CD4-positive, alpha-beta T cell treated with Interleukin-2 at 100 ng/mL for 4 hours (primary cell): ENCODE data around the gene C5AR1.
A peak's percentile ranks its signal among the peaks of the same experiment; 100 is the strongest.
"Not testable (repeated sequence)": the region's sequence is repeated elsewhere in the genome, so short reads cannot be mapped to it uniquely, and the experiment has no call there.

Source experiments
- DNase-seq: peaks from one replicate; pipeline ENCODE4 v3.0.0-alpha.2; 2020; ENCODE audit warnings: low spot score

The C5AR1 gene

GRCh38 chr19:47309608-47310007 lies at the start of gene C5AR1:
TSS of gene C5AR1 (plus strand) at chr19:47309861. CDS start at chr19:47309896, 35 bp downstream.
- DNase-seq, result no peak

- no peak for DNase-seq
These were observed 49.2 kb upstream of the C5AR1 start for GRCh38 chr19:47260476-47260875.

GRCh38 chr19:47261946-47262793 lies 47.5 kb upstream of the C5AR1 start:
- not testable (repeated sequence) for DNase-seq

GRCh38 chr19:47264629-47265028 lies 45.0 kb upstream of the C5AR1 start:
- no peak for DNase-seq

GRCh38 chr19:47266401-47266941 lies 43.2 kb upstream of the C5AR1 start:
- DNase-seq, result no peak

- no peak for DNase-seq
These were observed 42.3 kb upstream of the C5AR1 start for GRCh38 chr19:47267350-47267759.

- no peak for DNase-seq
These were observed 41.6 kb upstream of the C5AR1 start for GRCh38 chr19:47268028-47268427.

GRCh38 chr19:47269596-47269995 lies 40.1 kb upstream of the C5AR1 start:
- no peak for DNase-seq

- DNase-seq, result no peak
These were observed 39.3 kb upstream of the C5AR1 start for GRCh38 chr19:47270408-47270807.

GRCh38 chr19:47271949-47272348 lies 37.7 kb upstream of the C5AR1 start:
- DNase-seq, result no peak

GRCh38 chr19:47272448-47273312 lies 37.0 kb upstream of the C5AR1 start:
- DNase-seq, result no peak

GRCh38 chr19:47273313-47274070 lies 36.2 kb upstream of the C5AR1 start:
- DNase-seq, result peak; percentile 92

- DNase-seq, result peak; percentile 98
These were observed 35.4 kb upstream of the C5AR1 start, which contains the start of gene INAFM1 for GRCh38 chr19:47274071-47274890. TSS of gene INAFM1 (plus strand) at chr19:47274885. CDS start at chr19:47274920, 35 bp downstream.

GRCh38 chr19:47274891-47275761 lies 34.5 kb upstream of the C5AR1 start:
- DNase-seq, result no peak

GRCh38 chr19:47275791-47276461 lies 33.7 kb upstream of the C5AR1 start:
- no peak for DNase-seq

GRCh38 chr19:47276513-47276912 lies 33.1 kb upstream of the C5AR1 start:
- not testable (repeated sequence) for DNase-seq

GRCh38 chr19:47280183-47280797 lies 29.4 kb upstream of the C5AR1 start:
- peak; percentile 56 for DNase-seq

- DNase-seq, result no peak
These were observed 26.1 kb upstream of the C5AR1 start for GRCh38 chr19:47283405-47284059.
